OCI-LY1 (cell line): Measurements from ENCODE around the gene PBRM1.

Source experiments
- H2AFZ ChIP-seq: fragments of 200-600 bp; sonication (generic), shearing (Covaris generic); 2 replicates; pipeline ENCODE4 v1.6.0; 2014; ENCODE audit warnings: antibody characterized with exemption, mild to moderate bottlenecking, low read length
- H3F3A ChIP-seq: fragments of 200-600 bp; sonication (generic), shearing (Covaris generic); 2 replicates; pipeline ENCODE4 v1.6.0; 2014; ENCODE audit warnings: mild to moderate bottlenecking, antibody characterized with exemption, low read length, moderate library complexity; ENCODE audit not compliant: insufficient read depth
- H3K27ac ChIP-seq: fragments of 200-600 bp; sonication (generic); 2 replicates; pipeline ENCODE4 v1.5.1; 2014; ENCODE audit warnings: low read length, mixed run types, mild to moderate bottlenecking, low read depth; ENCODE audit not compliant: poor library complexity, severe bottlenecking
- H3K27me3 ChIP-seq: fragments of 200-600 bp; sonication (generic); 2 replicates; pipeline ENCODE4 v1.6.0; 2014; ENCODE audit warnings: antibody characterized with exemption, mild to moderate bottlenecking, low read length, moderate library complexity; ENCODE audit not compliant: insufficient read depth
- H3K36me3 ChIP-seq: fragments of 200-600 bp; sonication (generic); 2 replicates; pipeline ENCODE4 v1.6.1; 2014; ENCODE audit warnings: mild to moderate bottlenecking, antibody characterized with exemption, low read length, moderate library complexity, mixed read lengths; ENCODE audit not compliant: insufficient read depth
- H3K4me1 ChIP-seq: fragments of 200-600 bp; sonication (generic); 2 replicates; pipeline ENCODE4 v1.5.1; 2014; ENCODE audit warnings: mild to moderate bottlenecking, low read length, moderate library complexity; ENCODE audit not compliant: insufficient read depth, severe bottlenecking
- H3K4me2 ChIP-seq: fragments of 200-600 bp; sonication (generic), shearing (Covaris generic); 2 replicates; pipeline ENCODE4 v1.6.1; 2014; ENCODE audit warnings: low read length
- H3K4me3 ChIP-seq: fragments of 200-600 bp; sonication (generic); 2 replicates; pipeline ENCODE4 v1.5.1; 2014; ENCODE audit warnings: low read length, low read depth, mild to moderate bottlenecking, mixed read lengths; ENCODE audit not compliant: poor library complexity, severe bottlenecking
- H3K79me2 ChIP-seq: fragments of 200-600 bp; shearing (Covaris generic); 2 replicates; pipeline ENCODE4 v1.6.1; 2016; ENCODE audit warnings: mixed run types, low read length, mixed read lengths; ENCODE audit not compliant: insufficient read depth
- H3K9ac ChIP-seq: fragments of 200-600 bp; sonication (generic), shearing (Covaris generic); 2 replicates; pipeline ENCODE4 v1.6.1; 2014; ENCODE audit warnings: mild to moderate bottlenecking, low read length, mixed read lengths
- H3K9me2 ChIP-seq: fragments of 200-600 bp; sonication (generic), shearing (Covaris generic); 2 replicates; pipeline ENCODE4 v1.6.1; 2014; ENCODE audit warnings: low read depth, mild to moderate bottlenecking, low read length, mixed read lengths
- H3K9me3 ChIP-seq: fragments of 200-600 bp; shearing (Covaris generic); 2 replicates; pipeline ENCODE4 v1.6.1; 2014; ENCODE audit warnings: low read length, mixed read lengths
- H4K20me1 ChIP-seq: fragments of 200-600 bp; sonication (generic), shearing (Covaris generic); 2 replicates; pipeline ENCODE4 v1.6.0; 2016; ENCODE audit warnings: mild to moderate bottlenecking, low read length; ENCODE audit not compliant: insufficient read depth
- CTCF ChIP-seq: fragments of 200-600 bp; sonication (generic), shearing (Covaris generic); IDR thresholded peaks from 2 replicates; pipeline ENCODE4 v1.5.1; 2017; ENCODE audit warnings: mild to moderate bottlenecking, antibody characterized with exemption, low read length, moderate library complexity, mixed read lengths
- EZH2 ChIP-seq: fragments of 200-600 bp; sonication (generic), shearing (Covaris generic); IDR thresholded peaks from 2 replicates; pipeline ENCODE4 v1.8.0; 2017; ENCODE audit warnings: borderline replicate concordance, mixed run types, mild to moderate bottlenecking, antibody characterized with exemption, low read length, moderate library complexity, mixed read lengths

Gene PBRM1

DNA sequence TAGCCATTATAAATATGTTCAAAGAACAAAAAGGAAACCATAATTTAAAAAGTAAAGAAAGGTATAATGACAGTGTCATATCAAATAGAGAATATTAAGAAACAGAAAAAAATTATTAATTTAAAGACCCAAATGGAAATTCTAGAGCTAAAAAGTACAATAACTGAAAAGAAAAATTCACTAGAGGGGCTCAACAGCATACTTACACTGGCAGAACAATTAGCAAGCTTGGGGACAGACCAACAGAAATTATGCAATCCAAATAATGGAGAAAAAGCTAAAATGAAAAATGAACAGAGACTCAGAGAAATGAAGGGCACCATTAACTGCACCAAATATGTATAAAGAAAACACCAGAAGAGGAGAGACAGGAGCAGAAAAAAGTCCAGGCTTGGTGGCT lies 33.9 kb upstream of the PBRM1 start:
- Histone ChIP-seq H3K9me2 (no peaks in the 10 kb centered on the region), H3K9ac (no peak overlapping the region)

GRCh38 chr3:52715714-52716305 lies 30.1 kb upstream of the PBRM1 start:
- H3K4me3 ChIP-seq = no peak overlapping the region
- H3K9me3 ChIP-seq = 0 out of 2 replicates have a peak, but pooled peaks cover 3% of the 10 kb centered on the region
- H3K27me3 ChIP-seq = no peaks in the 10 kb centered on the region
- no peaks in the 10 kb centered on the region for H3K4me1 ChIP-seq
- H3K27ac ChIP-seq = no peak overlapping the region
- no peak overlapping the region for H3K4me2 ChIP-seq
- no peak overlapping the region for H3K9ac ChIP-seq
- no peaks in the 10 kb centered on the region for H3K79me2 ChIP-seq
- H3F3A ChIP-seq = no peaks in the 10 kb centered on the region
- no peak overlapping the region for H2AFZ ChIP-seq
- peaks cover 24% of the 10 kb centered on the region for H3K36me3 ChIP-seq
- H4K20me1 ChIP-seq = no peaks in the 10 kb centered on the region
- H3K9me2 ChIP-seq = no peaks in the 10 kb centered on the region
- TF ChIP-seq CTCF = no peak
- TF ChIP-seq EZH2 = no peak

More for the DNA sequence above, 33.9 kb upstream of the PBRM1 start:
- TF ChIP-seq EZH2 = no peak
- TF ChIP-seq CTCF = no peak
- H3K79me2 ChIP-seq = no peaks in the 10 kb centered on the region
- H3K4me3 ChIP-seq = no peak overlapping the region
- no peaks in the 10 kb centered on the region for H3K27me3 ChIP-seq
- 0 out of 2 replicates have a peak, but pooled peaks cover 3% of the 10 kb centered on the region for H3K9me3 ChIP-seq
- H4K20me1 ChIP-seq = no peaks in the 10 kb centered on the region
- H2AFZ ChIP-seq = no peak overlapping the region
- peaks cover 21% of the 10 kb centered on the region for H3K36me3 ChIP-seq
- no peak overlapping the region for H3K4me2 ChIP-seq
- H3K4me1 ChIP-seq = no peaks in the 10 kb centered on the region
- no peaks in the 10 kb centered on the region for H3F3A ChIP-seq
- no peak overlapping the region for H3K27ac ChIP-seq

- no peak overlapping the region for H3K9ac ChIP-seq
- peaks cover 24% of the 10 kb centered on the region for H3K36me3 ChIP-seq
- H3K9me3 ChIP-seq = no peaks in the 10 kb centered on the region
- H3F3A ChIP-seq = no peaks in the 10 kb centered on the region
- no peaks in the 10 kb centered on the region for H3K27me3 ChIP-seq
- no peak overlapping the region for H3K4me2 ChIP-seq
- H3K4me1 ChIP-seq = no peaks in the 10 kb centered on the region
- H3K4me3 ChIP-seq = no peak overlapping the region
- H2AFZ ChIP-seq = no peak overlapping the region
- no peak overlapping the region for H3K27ac ChIP-seq
- H3K9me2 ChIP-seq = no peaks in the 10 kb centered on the region
- H4K20me1 ChIP-seq = no peaks in the 10 kb centered on the region
- H3K79me2 ChIP-seq = no peaks in the 10 kb centered on the region
- TF ChIP-seq EZH2 (no peak), CTCF (no peak)
Observed at GRCh38 chr3:52714335-52715302, 28.9 kb upstream of the PBRM1 start.
